ENCODE results near the gene HEATR5A.
"Not testable (repeated sequence)": the region's sequence is repeated elsewhere in the genome, so short reads cannot be mapped to it uniquely, and the experiment has no call there.

The HEATR5A gene

DNA sequence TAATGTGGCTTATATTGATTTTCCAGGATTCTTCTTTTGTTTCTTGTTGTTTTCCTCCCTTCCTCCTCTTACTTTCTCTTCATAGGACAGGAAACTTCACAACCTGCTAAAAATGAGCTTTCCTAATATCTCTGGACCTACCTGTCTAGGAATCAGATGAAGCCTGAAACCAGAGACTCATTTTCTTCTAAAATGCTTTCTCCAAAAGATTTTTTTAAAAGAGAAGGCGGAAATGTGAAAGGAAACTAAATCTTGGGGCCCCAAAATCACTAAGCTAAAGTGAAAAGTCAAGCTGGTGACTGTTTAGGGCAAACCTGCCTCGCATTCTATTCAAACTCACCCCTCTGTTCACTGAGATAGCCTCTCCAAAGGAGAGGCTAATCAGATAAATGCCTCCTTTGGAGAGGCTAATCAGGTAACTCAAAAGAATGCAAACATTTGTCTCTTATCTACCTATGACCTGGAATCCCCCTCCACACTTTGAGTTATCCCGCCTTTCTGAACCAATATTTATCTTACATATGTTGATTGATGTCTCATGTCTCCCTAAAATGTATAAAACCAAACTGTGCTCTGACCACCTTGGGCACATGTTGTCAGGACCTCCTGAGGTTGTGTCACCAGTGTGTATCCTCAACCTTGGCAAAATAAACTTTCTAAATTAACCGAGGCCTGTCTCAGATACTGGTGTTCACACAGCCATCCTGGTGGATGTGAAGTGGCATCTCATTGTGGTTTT is 140.0 kb downstream of the HEATR5A start:
- no peak for DNase-seq

DNA sequence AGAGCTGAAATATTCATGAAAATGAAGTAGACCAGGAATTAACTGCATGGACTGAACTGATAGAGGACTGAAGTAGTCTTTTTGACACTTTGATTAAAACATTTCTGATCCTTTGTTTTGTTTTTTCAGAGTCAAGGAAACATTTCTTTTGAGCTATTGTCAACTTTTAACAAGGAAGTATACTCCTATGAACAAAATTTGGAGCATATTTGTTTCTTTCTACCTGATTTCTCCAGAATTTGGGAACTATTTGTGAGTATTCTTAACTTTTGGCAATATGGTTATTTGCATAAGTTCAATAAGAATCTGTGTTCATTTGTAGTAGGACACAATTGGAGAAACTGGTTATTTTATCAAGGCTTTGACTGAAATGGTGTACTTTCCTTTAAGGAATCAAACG is 141.5 kb downstream of the HEATR5A start:
- DNase-seq: no peak

DNA sequence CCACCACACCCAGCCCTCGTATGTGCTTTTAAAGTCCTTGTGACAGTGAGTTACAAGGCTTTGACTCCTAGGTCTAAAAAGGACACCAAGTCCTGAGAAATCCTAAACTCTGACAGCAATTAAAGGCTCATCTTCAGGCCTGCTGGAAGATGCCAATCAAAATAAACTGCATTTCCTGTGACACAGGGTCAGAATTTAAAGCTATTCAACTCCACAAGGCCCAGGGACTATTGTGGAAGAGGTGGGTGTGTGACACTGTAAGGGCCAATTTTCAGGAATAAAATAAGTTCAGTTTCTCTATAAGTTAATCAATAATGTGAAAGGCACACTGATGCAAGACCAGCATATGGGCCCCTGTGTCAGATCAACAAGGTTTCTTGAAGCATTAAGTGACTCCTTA is 143.3 kb downstream of the HEATR5A start:
- no peak for DNase-seq

DNA sequence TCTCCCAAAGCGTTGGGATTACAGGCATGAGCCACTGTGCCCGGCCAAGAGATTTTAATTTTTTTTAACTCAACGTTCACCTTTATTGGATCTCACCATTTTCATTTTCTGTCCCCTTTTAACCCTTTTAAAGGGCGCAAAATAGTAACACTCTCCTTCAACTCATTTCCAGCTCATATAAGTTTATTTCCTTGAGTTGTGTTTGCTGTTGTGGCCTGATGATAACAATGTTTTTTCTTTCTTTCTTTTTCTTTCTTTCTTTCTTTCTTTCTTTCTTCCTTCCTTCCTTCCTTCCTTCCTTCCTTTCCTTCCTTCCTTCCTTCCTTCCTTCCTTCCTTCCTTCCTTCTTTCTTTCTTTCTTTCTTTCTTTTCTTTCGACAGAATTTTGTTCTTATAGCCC is 143.9 kb downstream of the HEATR5A start:
- not testable (repeated sequence) for DNase-seq

DNA sequence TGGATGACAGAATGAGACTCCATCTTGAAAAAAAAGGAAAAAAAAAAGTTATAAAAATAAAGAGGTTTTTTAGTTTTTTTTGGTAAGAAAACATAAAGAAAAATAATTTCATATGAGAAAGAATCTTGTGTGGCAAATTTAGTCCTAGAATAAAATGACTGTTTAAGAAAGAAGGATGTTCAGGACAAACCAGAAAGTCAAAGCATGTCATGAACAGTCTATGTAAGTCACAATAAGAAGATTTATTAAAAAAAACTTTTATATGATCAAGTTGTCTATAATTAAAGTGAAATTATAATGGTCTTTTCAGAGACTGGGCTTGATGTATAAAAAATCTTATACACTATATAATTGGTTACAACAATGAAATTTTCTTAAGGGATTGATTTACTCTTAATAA is 144.6 kb downstream of the HEATR5A start:
- no peak for DNase-seq

DNA sequence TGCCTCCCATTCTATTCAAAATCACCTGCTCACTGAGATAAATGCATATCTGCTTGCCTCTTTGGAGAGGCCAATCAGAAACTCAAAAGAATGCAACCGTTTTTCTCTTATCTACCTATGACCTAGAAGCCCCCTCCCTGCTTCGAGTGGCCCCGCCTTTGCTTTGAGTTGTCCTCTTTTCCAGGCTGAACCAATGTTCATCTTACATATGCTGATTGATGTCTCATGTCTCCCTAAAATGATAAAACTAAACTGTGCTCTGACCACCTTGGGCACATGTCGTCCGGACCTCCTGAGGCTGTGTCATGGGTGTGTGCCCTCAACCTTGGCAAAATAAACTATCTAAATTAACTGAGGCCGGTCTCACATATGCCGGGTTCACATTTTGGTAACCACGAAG is 148.7 kb downstream of the HEATR5A start:
- no peak for DNase-seq

DNA sequence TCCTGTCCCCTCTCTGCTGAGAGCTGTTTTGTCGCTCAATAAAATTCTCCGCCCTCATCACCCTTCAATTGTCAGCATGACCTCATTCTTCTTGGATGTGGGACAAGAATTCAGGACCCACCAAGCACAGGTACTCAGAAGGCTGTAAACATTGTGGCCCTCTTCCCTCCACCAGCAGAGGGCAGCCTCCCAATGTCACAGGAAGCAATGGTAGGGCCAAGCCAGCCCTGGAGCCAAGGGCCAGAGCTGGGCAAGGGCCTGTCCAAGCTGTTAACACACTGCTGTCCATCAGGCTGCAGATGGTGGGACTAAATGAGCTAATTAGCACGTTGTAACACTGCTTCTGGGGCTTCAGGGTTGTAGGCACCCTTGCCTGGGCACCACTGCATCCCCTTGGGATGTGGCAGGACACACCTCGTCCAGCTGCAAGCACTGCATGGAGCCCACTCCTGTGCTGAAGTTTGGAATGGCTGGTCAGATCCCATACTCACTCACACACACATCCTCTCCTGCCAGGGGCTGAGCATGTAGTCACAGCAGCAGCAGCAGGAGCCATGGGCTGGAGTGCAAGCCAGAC is 150.1 kb downstream of the HEATR5A start:
- peak; percentile 17 for DNase-seq

DNA sequence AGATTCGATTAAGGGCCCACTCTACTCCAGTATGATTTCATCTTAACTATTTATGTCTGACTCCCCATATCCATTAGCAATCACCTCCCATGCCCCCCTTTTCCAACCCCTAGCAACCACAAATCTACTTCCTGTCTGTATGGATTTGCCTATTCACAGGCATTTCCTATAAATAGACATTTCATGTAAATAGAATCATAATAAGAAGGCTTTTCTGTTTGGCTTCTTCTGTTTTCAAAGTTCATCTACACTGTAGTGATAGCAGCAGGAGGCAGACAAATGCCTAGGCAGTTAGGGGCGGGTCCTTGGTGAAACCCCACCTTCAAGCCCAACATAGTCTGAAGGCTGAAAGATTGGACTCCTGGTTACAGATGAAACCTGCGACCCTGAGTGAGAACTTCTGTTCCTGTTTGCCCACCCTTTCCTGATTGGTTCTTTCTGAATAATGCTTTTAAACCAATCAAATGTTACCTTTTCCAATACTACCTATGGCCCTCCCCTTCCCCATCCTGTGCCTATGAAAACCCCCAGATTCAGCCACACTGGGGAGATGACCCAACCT is 150.6 kb downstream of the HEATR5A start:
- DNase-seq: peak; percentile 18

DNA sequence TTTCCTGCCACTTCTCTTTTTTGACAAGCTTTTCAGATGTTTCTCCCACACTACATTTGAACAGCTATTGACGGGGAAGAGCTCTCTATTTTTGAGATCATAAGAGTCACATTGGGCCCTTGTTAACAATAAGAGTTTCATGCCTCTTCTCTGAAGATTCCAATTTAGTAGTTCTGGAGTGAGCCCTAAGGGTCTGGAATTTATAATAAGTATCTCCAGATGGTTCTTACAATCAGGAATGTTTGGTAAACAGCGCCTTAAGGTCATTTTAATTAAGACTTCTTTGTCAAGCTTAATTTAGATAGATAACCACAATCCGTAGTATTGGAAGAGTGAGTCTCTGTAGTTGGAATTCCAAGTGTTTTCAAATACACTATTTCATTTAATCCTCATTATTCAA is 152.1 kb downstream of the HEATR5A start:
- no peak for DNase-seq

DNA sequence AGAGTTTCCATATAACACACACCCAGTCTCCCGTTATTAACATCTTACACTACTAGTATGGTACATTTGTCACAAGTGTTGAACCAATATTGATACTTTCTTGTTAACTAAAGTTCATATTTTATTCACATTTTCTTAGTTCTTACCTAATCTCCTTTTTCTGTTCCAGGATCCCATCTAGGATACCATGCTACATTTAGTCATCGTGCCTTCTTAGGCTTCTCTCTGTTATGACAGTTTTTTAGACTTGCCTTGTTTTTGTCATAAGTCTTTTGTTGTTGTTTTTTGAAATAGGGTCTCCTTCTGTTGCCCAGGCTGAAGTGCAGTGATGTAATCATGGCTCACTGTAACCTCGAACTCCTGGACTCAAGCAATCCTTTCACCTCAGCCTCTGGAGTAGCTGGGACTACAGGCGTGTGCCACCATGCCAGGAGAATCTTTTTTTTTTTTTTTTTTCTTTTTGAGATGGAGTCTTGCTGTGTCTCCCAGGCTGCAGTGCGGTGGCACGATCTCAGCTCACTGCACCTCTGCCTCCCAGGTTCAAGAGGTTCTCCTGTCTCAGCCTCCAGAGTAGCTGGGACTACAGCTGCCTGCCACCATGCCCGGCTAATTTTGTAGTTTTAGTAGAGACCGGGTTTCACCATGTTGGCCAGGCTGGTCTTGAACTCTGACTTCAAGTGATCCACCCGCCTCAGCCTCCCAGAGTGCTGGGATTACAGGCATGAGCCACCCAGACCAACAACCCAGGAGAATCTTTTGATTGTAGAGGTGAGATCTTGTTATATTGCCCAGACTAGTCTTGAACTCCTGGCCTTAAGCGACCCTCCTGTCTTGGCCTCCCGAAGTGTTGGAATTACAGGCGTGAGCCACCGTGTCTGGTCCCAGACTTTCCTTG is 153.7 kb downstream of the HEATR5A start:
- no peak for DNase-seq

DNA sequence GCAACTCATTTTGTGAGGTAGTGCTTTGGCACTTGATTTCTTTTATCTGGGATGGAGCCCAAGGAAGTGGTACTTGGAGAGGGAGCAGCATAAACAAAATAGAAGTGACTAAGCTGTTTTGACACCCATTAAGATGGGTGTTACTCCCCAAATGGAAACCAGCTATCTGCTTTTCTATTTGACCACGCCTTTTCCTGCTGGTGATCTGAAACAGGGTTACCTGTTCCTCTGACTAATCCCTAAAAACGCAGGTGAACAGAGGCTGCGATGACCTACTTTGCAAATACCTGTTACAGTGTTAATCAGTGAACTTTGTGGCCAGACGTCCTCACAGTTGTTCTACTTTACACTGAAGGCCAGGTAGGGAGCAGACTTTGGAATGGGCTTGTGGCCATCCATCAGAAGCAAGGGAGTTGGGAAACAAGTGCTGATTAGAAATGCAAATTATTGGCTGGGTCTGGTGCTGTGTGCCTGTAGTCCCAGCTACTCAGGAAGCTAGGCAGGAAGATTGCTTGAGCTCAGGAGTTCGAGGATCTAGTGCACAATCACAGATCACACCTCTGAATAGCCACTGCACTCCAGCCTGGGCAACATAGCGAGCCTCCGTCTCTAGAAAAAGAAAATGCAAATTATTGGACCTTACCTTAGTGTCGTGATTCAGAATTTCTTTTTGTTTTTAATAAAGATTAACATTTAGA is 154.5 kb downstream of the HEATR5A start:
- DNase-seq: no peak

DNA sequence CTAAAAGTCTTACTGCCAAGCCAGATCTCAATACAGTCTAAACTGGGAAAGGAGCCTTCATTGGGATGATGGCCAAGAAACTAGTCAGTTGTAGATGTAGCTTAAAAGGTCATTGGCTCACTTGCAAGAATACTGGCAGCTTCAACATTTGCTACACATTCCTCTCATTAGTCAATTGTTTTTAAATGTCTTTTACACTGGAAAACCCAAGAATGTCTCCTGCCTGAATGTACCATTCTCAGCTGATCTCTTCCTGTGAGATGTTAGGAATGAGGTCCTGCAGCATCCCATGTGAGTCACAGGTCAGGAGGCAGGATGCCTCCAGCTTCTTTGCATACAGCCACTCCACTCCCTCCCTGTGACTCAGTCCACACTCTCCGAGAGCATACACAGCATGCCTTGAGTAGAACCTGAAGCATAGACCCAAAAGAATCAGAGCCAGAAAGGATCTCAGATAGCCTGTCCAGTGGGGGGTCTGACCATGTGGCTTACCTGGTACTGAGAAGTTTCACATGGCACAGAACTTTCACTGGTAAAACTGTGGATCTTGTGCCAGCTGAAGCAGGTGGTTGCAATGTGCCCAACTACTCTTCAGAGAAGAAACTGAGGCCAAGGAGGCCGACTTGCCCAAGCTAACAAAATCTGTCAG is 156.7 kb downstream of the HEATR5A start:
- peak; percentile 99 for DNase-seq

DNA sequence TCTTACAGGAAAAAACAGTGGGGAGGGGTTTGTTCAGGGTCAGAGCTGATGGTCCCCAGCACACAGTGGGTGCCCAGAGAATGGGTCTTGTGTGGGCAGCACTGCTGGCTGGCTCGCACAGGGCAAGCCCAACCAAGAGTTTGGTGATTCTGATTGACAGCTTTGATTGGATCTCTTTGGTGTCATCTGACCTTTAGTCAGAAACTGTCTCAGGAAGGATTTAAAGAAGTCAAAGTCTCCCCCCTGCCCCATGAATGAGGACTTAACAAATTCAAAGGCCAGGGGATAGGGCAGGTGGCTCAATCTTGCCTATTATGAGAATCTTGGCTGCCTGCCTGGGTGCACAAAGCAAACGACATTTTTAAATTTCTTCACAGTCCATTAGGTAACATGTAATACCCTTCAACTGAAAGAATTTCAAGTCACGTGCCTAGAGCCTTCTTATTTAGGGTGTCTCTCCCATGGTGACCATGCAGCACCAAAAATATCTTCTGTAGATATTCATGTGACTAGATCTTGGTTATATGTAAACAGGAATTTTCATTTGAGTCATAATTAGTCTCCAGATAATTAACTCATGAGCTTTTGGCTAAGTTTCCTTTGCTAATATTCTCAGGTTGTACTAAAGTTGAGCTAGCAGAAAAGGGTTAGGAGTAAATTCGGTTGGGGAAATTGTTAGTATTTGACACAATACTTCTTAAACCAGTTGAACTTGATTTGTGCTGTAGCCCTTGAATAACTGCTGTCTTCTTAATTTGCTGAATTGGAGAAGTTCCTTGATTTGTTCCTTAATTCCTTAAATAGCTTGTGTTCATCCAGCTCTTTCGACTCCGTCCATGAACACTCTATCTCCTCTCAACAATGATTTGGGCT is 158.3 kb downstream of the HEATR5A start:
- peak; percentile 47 for DNase-seq

DNA sequence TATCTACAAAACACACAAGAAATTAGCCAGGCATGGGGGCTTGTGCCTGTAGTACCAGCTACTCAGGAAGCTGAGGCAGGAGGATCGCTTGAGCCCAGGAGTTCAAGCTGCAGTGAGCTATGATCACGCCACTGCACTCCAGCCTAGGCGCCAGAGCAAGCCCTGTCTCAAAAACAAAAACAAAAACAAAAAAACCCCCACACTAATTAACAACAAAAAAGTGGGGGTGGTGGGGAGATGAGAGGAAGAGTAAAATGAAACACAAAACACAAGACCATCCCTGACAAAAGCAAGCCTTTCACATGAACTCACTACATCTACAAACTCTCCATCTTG is 158.9 kb downstream of the HEATR5A start:
- DNase-seq: no peak

DNA sequence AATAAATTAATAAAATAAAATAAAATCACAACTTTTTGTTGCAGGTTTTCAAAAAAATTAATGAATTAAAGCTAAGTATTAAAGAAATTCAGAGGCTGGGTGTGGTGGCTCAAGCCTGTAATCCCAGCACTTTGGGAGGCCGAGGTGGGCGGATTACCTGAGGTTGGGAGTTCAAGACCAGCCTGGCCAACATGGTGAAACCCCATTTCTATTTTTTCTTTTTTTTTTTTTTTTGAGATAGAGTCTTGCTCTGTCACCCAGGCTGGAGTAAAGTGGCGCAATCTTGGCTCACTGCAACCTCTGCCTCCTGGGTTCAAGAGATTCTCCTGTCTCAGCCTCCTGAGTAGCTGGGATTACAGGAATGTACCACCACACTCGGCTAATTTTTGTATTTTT is 161.3 kb downstream of the HEATR5A start:
- not testable (repeated sequence) for DNase-seq

DNA sequence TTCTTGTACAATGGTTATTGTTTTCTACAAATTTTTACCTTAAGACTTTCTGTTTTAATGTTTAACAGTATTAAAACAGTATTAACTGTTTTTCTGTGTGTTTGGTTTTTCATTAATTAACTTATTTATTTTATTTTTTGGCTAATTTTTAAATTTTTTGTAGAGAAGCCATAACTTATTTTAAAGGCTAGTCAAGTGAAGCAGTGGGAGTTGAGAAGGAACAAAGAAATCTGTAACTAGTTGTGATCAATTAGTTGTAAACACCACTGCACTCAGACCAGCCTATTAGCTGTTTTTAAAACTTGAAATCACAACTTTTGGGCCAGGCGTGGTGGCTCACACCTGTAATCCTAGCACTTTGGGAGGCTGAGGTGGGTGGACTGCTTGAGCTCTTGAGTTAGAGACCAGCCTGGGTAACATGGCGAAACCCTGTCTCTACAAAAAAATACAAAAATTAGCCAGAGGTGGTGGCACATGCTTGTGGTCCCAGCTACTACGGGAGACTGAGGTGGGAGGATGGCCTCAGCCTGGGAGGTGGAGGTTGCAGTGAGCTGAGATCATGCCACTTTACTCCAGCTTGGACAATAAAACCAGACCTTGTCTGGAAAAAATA is 161.8 kb downstream of the HEATR5A start:
- DNase-seq: no peak

DNA sequence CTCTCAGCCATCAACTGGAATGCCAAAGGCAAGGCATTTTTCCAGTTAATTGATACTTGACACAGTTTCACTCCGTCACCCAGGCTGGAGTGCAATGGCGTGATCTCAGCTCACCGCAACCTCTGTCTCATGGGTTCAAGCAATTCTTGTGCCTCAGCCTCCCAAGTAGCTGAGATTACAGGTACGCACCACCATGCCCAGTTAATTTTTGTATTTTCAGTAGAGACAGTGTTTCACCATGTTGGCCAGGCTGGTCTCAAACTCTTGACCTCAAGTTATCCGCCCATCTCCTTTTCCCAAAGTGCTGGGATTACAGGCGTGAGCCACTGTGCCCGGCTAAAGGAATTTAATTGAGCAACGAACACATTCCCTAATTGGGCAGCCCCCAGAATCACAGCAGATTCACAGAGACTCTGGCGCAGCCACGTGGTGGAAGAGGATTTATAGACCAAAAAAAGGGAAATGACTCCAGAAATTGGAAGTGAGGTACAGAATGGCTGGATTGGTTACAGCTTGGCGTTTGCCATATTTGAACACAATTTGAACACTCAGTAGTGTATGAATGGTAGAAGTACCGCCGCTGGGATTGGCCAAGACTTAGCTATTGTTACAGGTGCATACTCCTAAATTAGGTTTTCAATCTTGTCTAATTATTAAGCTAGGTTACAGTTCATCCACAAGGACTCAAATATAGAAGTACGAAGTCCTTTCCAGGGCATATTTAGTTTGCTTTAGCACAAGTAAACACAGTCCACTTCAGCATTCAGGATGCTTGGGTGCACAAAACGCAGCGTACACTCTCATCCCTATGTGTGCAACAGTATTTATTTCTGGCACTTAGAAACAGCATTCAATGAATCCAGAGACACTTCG is 162.6 kb downstream of the HEATR5A start:
- DNase-seq: not testable (repeated sequence)

DNA sequence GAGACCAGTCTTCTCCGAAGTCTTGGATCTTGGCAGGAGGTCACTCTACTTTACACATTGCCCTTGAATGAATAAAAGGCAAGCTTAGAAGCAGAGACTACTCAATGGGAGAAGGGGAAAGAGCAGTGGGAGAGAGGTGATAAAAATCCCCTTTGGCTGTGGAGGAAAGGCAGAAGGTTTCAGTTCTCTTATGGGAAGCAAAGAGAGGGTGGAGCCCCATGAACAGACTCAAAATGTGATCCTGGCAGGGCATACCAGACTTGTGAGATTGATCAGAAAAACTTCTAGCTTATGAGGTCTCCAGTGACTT is 163.2 kb downstream of the HEATR5A start:
- DNase-seq: no peak

DNA sequence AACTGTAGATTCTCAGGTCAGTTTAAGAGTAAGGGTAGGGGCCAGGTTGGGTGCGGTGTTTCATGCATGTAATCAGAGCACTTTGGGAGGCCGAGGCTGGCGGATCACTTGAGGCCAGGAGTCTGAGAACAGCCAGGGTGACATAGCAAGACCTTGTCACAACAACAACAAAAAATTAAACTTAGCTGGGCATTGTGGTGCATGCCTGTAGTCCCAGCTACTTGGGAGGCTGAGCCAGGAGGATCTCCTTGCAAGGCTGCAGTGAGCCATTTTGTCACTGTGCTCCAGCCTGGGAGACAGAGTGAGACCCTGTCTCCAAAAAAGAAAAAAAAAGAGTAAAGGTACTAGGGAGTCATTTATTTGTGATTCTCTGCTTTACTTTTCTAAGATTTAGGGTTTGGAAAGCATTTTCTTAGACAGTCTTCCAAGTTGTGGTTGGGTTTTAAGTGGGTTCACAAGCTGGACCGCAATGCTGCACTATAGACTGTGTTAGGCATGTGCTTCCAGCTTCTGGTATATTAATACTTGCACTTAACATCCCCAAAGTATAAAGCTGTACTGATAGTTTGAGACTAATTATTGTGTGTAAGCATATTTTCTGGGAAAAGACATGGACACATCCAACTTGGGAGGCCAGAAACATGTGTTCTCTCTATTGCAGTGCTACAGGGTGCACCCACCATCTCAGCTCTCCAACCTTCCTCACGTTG is 163.7 kb downstream of the HEATR5A start:
- DNase-seq: no peak

Data from EL (cell line).